ENCODE data around the gene NEO1.

- TF ChIP-seq POLR2A (IDR thresholded peaks at IDR 0.05; ENCODE audit: low read depth, low read length) (no peak), POLR2AphosphoS5 (IDR thresholded peaks at IDR 0.05; ENCODE audit: low read depth, low read length) (no peak), TAF1 (IDR thresholded peaks at IDR 0.05; ENCODE audit: low read depth, low read length) (no peak)
Measured at GRCh38 chr15:73324496-73325170, 272.4 kb downstream of the NEO1 start.
